Endothelial cell (in vitro differentiated cells): ENCODE data around the gene METRN. TPM values are rescaled to one million over a fixed set of nuclear protein-coding genes. Genes with fewer than 3 reads are reported as not detected.

Experiments used
- DNase-seq: peaks from one replicate; pipeline ENCODE4 v3.0.0; 2021; ENCODE audit warnings: low spot score
- H3K27ac Mint-ChIP-seq: one replicate; pipeline ENCODE4 v1.8.0; 2021; ENCODE audit warnings: mixed read lengths, inconsistent platforms; ENCODE audit not compliant: unreplicated experiment
- H3K27me3 Mint-ChIP-seq: one replicate; pipeline ENCODE4 v1.8.0; 2021; ENCODE audit warnings: mild to moderate bottlenecking, moderate library complexity, mixed read lengths, inconsistent platforms; ENCODE audit not compliant: unreplicated experiment
- H3K36me3 Mint-ChIP-seq: one replicate; pipeline ENCODE4 v1.8.0; 2021; ENCODE audit warnings: mild to moderate bottlenecking, low read depth, mixed read lengths, inconsistent platforms; ENCODE audit not compliant: unreplicated experiment
- H3K4me1 Mint-ChIP-seq: one replicate; pipeline ENCODE4 v1.8.0; 2021; ENCODE audit warnings: mild to moderate bottlenecking, mixed read lengths, inconsistent platforms; ENCODE audit not compliant: unreplicated experiment
- H3K4me3 Mint-ChIP-seq: one replicate; pipeline ENCODE4 v1.8.0; 2021; ENCODE audit warnings: mild to moderate bottlenecking, mixed read lengths, inconsistent platforms; ENCODE audit not compliant: unreplicated experiment
- H3K9me3 Mint-ChIP-seq: one replicate; pipeline ENCODE4 v1.8.0; 2021; ENCODE audit warnings: mixed read lengths, inconsistent platforms; ENCODE audit not compliant: unreplicated experiment
- CTCF ChIP-seq: fragments of 200-600 bp; sonication (generic); IDR thresholded peaks from one replicate; pipeline ENCODE4 v1.5.0; 2021; ENCODE audit warnings: antibody characterized with exemption; ENCODE audit not compliant: unreplicated experiment
- total RNA-seq: library from RNA; stranded (reverse); fragmentation: NEBNext Ultra II Directional; extraction: Animal tissue kit (Norgen Biotek cat#: 25700); gene quantifications from one replicate; pipeline ENCODE4 v1.2.1, GENCODE V29; 2021; ENCODE audit not compliant: unreplicated experiment

Gene METRN
- total RNA-seq, 1 donor from 2014 or later: 11.2 TPM

DNA sequence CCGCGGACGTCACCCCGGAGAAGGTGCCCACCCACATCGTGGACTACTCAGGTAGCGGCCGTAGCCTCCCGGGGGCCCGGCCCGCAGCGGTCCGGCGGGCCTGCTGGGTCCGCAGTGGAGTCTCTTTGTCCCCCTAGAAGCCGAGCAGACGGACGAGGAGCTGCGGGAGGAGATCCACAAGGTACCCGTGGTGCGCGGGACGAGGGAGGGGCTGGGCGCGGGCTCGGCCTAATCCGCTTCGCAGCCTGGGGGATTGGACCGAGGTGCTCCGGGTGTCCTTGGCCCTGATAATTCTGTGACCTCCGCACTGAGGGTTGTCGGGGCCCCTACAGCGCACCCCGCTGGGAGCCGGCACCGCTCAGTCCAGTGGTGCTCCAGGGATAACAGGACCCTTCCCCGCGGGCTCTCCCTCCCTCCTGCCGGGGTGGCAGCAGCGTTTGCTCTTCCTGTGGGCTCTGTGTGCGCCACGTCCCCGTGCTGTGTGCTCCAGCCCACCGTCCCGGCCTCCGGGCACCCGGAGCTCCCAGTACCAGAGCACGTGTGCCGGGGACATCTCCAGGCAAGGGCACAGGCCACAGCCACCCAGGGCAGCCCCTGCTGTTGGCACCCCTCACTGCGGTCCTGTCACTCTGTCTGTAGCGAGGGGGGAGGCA, 46.3 kb upstream of the METRN start:
- H3K27me3 Mint-ChIP-seq: peaks cover 5% of the 10 kb centered on the region
- no peak overlapping the region for H3K27ac Mint-ChIP-seq
- no peaks in the 10 kb centered on the region for H3K36me3 Mint-ChIP-seq
- TF ChIP-seq CTCF: no peak
- no peaks in the 10 kb centered on the region for H3K4me1 Mint-ChIP-seq
- H3K9me3 Mint-ChIP-seq: no peaks in the 10 kb centered on the region
- H3K4me3 Mint-ChIP-seq: peak overlapping the region; percentile 81
- no peak for DNase-seq

GRCh38 chr16:669666-670065, 45.3 kb upstream of the METRN start:
- no peaks in the 10 kb centered on the region for H3K9me3 Mint-ChIP-seq
- H3K4me3 Mint-ChIP-seq: no peak overlapping the region
- DNase-seq: no peak
- no peak for TF ChIP-seq CTCF
- no peaks in the 10 kb centered on the region for H3K36me3 Mint-ChIP-seq
- no peak overlapping the region for H3K27ac Mint-ChIP-seq
- H3K4me1 Mint-ChIP-seq: no peaks in the 10 kb centered on the region
- H3K27me3 Mint-ChIP-seq: peaks cover 5% of the 10 kb centered on the region

DNA sequence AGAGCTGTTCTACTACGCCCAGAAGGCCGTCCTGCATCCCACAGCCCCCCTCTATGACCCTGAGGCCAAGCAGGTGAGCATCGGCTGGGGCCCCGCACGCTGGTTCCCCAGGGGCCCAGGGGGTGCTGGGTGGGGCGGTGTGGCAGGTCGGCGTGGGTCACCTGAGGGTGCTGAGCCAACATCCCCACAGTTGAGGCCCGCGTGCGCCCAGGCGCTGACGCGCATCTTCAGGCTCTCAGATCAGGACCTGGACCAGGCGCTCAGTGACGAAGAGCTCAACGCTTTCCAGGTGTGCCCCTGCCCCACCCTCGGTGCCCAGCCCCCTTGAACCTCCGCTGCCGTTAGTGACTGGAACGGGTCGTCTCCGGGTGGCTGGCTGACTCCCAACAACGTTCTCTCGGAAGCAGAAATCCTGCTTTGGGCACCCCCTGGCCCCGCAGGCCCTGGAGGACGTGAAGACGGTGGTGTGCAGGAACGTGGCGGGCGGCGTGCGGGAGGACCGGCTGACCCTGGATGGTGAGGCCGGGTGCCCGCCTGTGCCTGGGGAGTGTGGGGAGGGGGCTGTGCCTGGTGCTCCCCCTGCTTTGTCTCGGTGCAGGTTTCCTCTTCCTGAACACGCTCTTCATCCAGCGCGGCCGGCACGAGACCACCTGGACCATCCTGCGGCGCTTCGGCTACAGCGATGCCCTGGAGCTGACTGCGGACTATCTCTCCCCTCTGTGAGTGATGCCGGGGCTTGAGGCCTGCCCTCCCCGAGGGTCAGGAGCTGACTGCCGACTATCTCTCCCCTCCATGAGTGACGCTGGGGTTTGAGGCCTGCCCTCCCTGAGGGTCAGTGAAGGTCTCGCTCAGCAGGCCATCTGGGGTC, 44.2 kb upstream of the METRN start:
- Mint-ChIP-seq H3K27me3 (peaks cover 8% of the 10 kb centered on the region), H3K4me1 (no peaks in the 10 kb centered on the region)

DNA sequence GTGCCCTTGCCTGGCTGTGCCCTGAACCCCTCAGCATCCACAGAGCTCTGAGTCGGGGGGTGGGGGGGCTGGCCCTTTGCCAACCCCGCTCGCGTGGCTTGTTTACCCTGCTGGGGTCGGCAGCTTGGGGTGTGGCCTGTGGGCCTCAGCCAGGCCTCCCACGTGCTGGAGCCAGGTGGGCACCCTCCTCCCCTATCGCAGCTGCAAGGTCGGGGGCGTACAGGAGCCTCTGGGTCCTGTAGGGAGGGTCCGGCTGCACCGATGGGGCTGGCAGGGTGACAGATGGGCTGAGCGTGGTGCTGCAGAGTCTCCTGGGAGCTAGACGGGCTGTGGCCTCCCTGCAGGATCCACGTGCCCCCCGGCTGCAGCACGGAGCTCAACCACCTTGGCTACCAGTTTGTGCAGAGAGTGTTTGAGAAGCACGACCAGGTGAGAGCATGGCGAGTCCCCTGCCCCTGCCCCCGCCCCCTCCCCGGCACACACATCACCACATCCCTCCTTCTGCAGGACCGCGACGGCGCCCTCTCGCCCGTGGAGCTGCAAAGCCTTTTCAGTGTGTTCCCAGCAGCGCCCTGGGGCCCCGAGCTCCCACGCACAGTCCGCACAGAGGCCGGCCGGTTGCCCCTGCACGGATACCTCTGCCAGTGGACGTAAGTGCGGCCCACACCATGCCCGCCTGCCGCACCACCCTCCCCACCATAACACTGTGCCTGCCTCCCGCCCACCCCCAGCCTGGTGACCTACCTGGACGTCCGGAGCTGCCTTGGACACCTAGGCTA, 43.4 kb upstream of the METRN start:
- no peak for TF ChIP-seq CTCF

More for the DNA sequence above, 44.2 kb upstream of the METRN start:
- Mint-ChIP-seq H3K36me3 (no peaks in the 10 kb centered on the region), H3K4me3 (no peak overlapping the region), H3K27ac (no peak overlapping the region), H3K9me3 (no peaks in the 10 kb centered on the region)
- no peak for TF ChIP-seq CTCF
- DNase-seq: no peak

More for the DNA sequence above, 43.4 kb upstream of the METRN start:
- Mint-ChIP-seq H3K27me3 (peaks cover 8% of the 10 kb centered on the region), H3K27ac (no peak overlapping the region), H3K4me1 (no peaks in the 10 kb centered on the region), H3K36me3 (no peaks in the 10 kb centered on the region), H3K4me3 (no peak overlapping the region), H3K9me3 (no peaks in the 10 kb centered on the region)
- no peak for DNase-seq
